ENCODE measurements around the gene KRT32.

DNA sequence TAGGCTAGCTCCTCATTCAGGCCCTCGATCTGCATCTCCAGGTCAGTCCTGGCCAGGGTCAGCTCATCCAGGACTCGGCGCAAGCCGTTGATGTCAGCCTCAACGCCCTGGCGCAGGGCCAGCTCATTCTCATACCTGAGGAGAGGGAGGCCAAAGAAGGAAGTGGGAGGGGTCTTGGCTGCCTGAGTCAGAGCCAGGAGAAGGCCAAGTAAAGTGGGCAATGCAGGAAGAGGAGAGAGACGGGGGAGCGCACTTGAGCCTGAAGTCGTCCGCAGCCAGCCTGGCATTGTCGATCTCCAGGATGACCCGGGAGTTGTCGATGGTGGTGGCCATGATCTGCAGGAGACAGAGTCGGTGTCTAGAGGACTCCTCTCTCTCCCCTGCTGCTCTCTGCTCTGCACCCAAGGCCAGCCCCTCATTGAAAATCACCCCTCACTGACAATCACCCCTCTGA lies 49.7 kb upstream of the KRT32 start:
- TF ChIP-seq, protein P1, sequence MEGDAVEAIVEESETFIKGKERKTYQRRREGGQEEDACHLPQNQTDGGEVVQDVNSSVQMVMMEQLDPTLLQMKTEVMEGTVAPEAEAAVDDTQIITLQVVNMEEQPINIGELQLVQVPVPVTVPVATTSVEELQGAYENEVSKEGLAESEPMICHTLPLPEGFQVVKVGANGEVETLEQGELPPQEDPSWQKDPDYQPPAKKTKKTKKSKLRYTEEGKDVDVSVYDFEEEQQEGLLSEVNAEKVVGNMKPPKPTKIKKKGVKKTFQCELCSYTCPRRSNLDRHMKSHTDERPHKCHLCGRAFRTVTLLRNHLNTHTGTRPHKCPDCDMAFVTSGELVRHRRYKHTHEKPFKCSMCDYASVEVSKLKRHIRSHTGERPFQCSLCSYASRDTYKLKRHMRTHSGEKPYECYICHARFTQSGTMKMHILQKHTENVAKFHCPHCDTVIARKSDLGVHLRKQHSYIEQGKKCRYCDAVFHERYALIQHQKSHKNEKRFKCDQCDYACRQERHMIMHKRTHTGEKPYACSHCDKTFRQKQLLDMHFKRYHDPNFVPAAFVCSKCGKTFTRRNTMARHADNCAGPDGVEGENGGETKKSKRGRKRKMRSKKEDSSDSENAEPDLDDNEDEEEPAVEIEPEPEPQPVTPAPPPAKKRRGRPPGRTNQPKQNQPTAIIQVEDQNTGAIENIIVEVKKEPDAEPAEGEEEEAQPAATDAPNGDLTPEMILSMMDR (conservative IDR thresholded peaks at IDR 0.05; ENCODE audit: low read depth, low read length) = no peak
- TF ChIP-seq EZH2 (IDR thresholded peaks at IDR 0.05; ENCODE audit: borderline replicate concordance, low read depth, low read length, poor library complexity, severe bottlenecking) = no peak
